ENCODE results near the gene CCNL1. TPM values are rescaled to one million over a fixed set of nuclear protein-coding genes. Genes with fewer than 3 reads are reported as not detected.

CCNL1 gene
- polyA plus RNA-seq, 5 donors, result 160 to 237 (median 213) TPM

- no peak for DNase-seq
Observed at GRCh38 chr3:157148196-157148889, 11.6 kb downstream of the CCNL1 start.

- no peak for DNase-seq
Observed at GRCh38 chr3:157147099-157147803, 12.7 kb downstream of the CCNL1 start.

GRCh38 chr3:157145606-157146322 lies 14.2 kb downstream of the CCNL1 start:
- DNase-seq, result no peak

- DNase-seq, result no peak
Observed at GRCh38 chr3:157142315-157142714, 17.6 kb downstream of the CCNL1 start.

GRCh38 chr3:157139938-157140534 lies 19.9 kb downstream of the CCNL1 start:
- no peak for DNase-seq

GRCh38 chr3:157136647-157137387 lies 23.1 kb downstream of the CCNL1 start:
- DNase-seq, result no peak

- no peak for DNase-seq
Observed at GRCh38 chr3:157135671-157136396, 24.1 kb downstream of the CCNL1 start.

- DNase-seq, result no peak
Observed at GRCh38 chr3:157134620-157135191, 25.2 kb downstream of the CCNL1 start.

- DNase-seq, result no peak
Observed at GRCh38 chr3:157133434-157134320, 26.3 kb downstream of the CCNL1 start.

GRCh38 chr3:157132936-157133335 lies 27.0 kb downstream of the CCNL1 start:
- DNase-seq, result no peak

GRCh38 chr3:157132341-157132740 lies 27.6 kb downstream of the CCNL1 start:
- DNase-seq, result no peak

- no peak for DNase-seq
Observed at GRCh38 chr3:157131861-157132260, 28.1 kb downstream of the CCNL1 start.

GRCh38 chr3:157130467-157131251 lies 29.3 kb downstream of the CCNL1 start:
- DNase-seq, result no peak

GRCh38 chr3:157129803-157130466 lies 30.0 kb downstream of the CCNL1 start:
- DNase-seq, result no peak

GRCh38 chr3:157128771-157129681 lies 30.9 kb downstream of the CCNL1 start:
- DNase-seq, result no peak

GRCh38 chr3:157127831-157128767 lies 31.8 kb downstream of the CCNL1 start:
- no peak for DNase-seq

Data from right lung (tissue), 5 donors.